VCaP (cell line): ENCODE measurements around the gene FAM43B.

Source experiments
- H3K27ac ChIP-seq: fragments of 450-650 bp; 2 replicates; pipeline ENCODE4 v1.5.1; 2017
- CTCF ChIP-seq: fragments of 450-650 bp; conservative IDR thresholded peaks from 2 replicates; pipeline ENCODE4 v1.5.1; 2017; ENCODE audit warnings: mild to moderate bottlenecking, moderate library complexity

FAM43B gene

GRCh38 chr1:20555758-20556120 lies 3.4 kb downstream of the FAM43B start:
- peak overlapping the region; percentile 20; the same call in 1 of the 2 replicates for H3K27ac ChIP-seq
- TF ChIP-seq CTCF: no peak

DNA sequence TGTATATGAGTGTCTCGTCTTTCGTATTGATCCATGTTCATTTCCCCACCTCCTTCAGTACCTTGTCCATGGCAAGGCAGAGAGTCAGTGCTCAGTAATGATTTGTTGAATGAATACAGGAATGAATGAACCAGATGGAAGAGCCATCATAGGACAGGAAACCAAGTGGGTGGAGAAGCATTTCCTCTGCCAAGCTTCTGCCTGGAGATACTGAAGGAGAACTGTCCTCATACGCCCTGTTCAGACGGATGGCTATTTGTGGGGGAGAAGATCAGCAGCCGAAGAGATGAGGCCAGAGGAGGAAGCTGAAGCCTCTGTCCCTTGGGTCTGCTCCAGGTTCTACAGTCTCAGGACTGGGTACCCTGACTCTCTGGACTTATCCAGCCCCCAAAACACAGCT lies 5.8 kb downstream of the FAM43B start:
- TF ChIP-seq CTCF: no peak
- H3K27ac ChIP-seq: no peak overlapping the region

- no peak overlapping the region for H3K27ac ChIP-seq
- TF ChIP-seq CTCF: no peak
These were observed 8.6 kb downstream of the FAM43B start for GRCh38 chr1:20560966-20561365.

DNA sequence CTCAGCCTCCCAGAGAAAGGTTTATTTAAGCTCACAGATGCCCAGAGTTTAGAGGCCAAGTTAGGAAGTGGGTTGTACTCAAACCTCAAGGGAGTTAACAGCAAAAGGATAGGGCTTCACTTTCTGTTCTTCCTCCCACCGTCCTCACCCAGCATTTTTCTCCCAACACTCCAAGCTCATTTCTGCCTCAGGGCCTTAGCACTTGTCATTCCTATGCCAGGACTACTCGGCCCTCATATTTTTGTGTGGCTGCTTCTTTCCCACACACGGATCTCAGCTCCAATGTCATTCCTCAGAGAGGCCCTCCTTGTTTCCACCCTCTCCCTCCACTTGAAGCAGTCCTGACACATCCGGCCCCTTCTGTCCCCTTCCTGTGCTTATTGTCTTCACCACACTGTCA lies 12.9 kb downstream of the FAM43B start:
- no peak for TF ChIP-seq CTCF
- H3K27ac ChIP-seq: no peak overlapping the region

DNA sequence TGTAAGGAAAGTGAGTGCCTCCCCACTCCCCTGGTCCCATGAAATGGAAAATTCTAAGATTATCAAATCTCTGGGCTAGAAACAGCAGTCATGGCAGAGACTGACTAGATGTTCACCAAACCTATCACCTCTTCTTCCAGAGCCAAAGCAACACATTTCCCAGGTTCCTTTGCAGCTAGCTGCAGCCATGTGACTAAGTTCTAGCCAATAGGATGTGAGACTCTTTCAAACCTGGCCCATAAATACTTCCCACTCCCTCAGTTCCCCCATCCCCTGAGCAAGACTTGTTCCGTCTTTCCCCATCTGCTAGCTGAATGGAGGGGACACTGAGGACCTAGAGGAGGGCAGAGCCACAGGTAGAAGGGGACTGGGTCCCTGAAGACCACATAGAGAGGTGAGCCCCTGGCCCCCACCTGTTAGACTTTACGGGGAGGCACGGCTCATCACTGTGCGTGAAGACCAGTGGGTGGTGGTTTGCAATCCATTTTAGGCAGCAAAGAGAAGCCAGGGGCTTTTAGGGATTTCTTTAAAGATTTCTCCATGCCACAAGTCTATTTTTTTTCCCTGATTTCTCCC lies 17.2 kb downstream of the FAM43B start:
- H3K27ac ChIP-seq: no peak overlapping the region
- TF ChIP-seq CTCF: no peak

DNA sequence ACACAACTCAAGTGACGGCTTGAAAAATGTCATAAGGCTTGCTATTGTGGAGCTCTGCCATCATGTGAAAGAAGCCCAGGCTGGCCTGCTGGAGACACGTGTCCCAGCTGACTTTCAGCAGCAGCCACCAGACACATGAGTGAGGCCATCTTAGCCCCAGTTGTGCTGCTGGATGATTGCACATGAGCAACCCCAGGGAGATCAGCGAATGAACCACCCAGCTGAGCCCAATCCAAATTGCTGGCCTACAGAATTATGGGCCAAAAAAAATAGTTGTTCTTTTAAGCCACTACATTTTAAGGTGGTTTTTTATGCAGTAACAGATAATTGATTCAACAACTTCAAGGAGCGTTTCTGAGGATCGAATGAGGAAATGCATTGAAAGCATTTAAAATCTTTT lies 19.1 kb downstream of the FAM43B start:
- H3K27ac ChIP-seq: no peak overlapping the region
- TF ChIP-seq CTCF: no peak

- TF ChIP-seq CTCF: no peak
- no peak overlapping the region for H3K27ac ChIP-seq
These were observed 21.6 kb downstream of the FAM43B start for GRCh38 chr1:20573987-20574386.
